GM19397 (cell line): ENCODE results near the gene ITSN1.
"Not testable (repeated sequence)": the region's sequence is repeated elsewhere in the genome, so short reads cannot be mapped to it uniquely, and the experiment has no call there.

Experiments
- ATAC-seq: cut with Tn5 transposase; IDR thresholded peaks from one replicate; pipeline ENCODE4 v1.9.1; 2021; ENCODE audit warnings: mild to moderate bottlenecking, moderate library complexity; ENCODE audit not compliant: unreplicated experiment

The ITSN1 gene

GRCh38 chr21:33762803-33763581 lies 120.7 kb downstream of the ITSN1 start:
- ATAC-seq = no peak

- no peak for ATAC-seq
Measured at GRCh38 chr21:33763582-33763899, 121.2 kb downstream of the ITSN1 start.

- no peak for ATAC-seq
Measured at GRCh38 chr21:33767236-33767635, 124.9 kb downstream of the ITSN1 start.

- no peak for ATAC-seq
Measured at GRCh38 chr21:33767960-33768359, 125.7 kb downstream of the ITSN1 start.

- ATAC-seq = no peak
Measured at GRCh38 chr21:33769057-33769456, 126.8 kb downstream of the ITSN1 start.

GRCh38 chr21:33770542-33770941 lies 128.2 kb downstream of the ITSN1 start:
- ATAC-seq = no peak

GRCh38 chr21:33771976-33772375 lies 129.7 kb downstream of the ITSN1 start:
- ATAC-seq = no peak

GRCh38 chr21:33774551-33774950 lies 132.2 kb downstream of the ITSN1 start:
- no peak for ATAC-seq

- ATAC-seq = no peak
Measured at GRCh38 chr21:33775100-33775828, 133.0 kb downstream of the ITSN1 start.

- no peak for ATAC-seq
Measured at GRCh38 chr21:33780631-33781030, 138.3 kb downstream of the ITSN1 start.

- no peak for ATAC-seq
Measured at GRCh38 chr21:33781121-33781520, 138.8 kb downstream of the ITSN1 start.

- ATAC-seq = no peak
Measured at GRCh38 chr21:33783187-33783979, 141.1 kb downstream of the ITSN1 start.

GRCh38 chr21:33787431-33787830 lies 145.1 kb downstream of the ITSN1 start:
- no peak for ATAC-seq

- ATAC-seq = not testable (repeated sequence)
Measured at GRCh38 chr21:33788438-33788837, 146.1 kb downstream of the ITSN1 start.

- ATAC-seq = no peak
Measured at GRCh38 chr21:33789697-33790096, 147.4 kb downstream of the ITSN1 start.

GRCh38 chr21:33791073-33791472 lies 148.8 kb downstream of the ITSN1 start:
- no peak for ATAC-seq

- no peak for ATAC-seq
Measured at GRCh38 chr21:33794596-33794995, 152.3 kb downstream of the ITSN1 start.

- no peak for ATAC-seq
Measured at GRCh38 chr21:33797565-33797964, 155.3 kb downstream of the ITSN1 start.

- no peak for ATAC-seq
Measured at GRCh38 chr21:33799378-33800090, 157.2 kb downstream of the ITSN1 start.

- no peak for ATAC-seq
Measured at GRCh38 chr21:33800753-33801423, 158.6 kb downstream of the ITSN1 start.
